HG02840 (cell line): Measurements from ENCODE around the gene CGB7.
"Not testable (repeated sequence)": the region's sequence is repeated elsewhere in the genome, so short reads cannot be mapped to it uniquely, and the experiment has no call there.

ENCODE experiments used
- ATAC-seq: cut with Tn5 transposase; IDR thresholded peaks from one replicate; pipeline ENCODE4 v1.9.1; 2021; ENCODE audit warnings: mild to moderate bottlenecking, moderate library complexity, moderate number of reproducible peaks; ENCODE audit not compliant: unreplicated experiment, low FRiP score

CGB7 gene

DNA sequence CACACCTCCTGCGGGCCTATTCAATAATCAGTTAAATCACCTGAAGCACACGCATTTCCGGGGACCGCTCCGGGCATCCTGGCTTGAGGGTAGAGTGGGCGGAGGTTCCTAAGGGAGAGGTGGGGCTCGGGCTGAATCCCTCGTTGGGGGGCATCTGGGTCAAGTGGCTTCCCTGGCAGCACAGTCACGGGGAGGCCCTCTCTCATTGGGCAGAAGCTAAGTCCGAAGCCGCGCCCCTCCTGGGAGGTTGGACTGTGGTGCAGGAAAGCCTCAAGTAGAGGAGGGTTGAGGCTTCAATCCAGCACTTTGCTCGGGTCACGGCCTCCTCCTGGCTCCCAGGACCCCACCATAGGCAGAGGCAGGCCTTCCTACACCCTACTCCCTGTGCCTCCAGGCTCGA lies 14.0 kb downstream of the CGB7 start, which contains the start of gene CGB5:
CGB5 (plus strand) TSS at position 301 of the 400 bp plus-strand sequence. CDS start 362 bp downstream, outside the sequence.
- ATAC-seq, result not testable (repeated sequence)

DNA sequence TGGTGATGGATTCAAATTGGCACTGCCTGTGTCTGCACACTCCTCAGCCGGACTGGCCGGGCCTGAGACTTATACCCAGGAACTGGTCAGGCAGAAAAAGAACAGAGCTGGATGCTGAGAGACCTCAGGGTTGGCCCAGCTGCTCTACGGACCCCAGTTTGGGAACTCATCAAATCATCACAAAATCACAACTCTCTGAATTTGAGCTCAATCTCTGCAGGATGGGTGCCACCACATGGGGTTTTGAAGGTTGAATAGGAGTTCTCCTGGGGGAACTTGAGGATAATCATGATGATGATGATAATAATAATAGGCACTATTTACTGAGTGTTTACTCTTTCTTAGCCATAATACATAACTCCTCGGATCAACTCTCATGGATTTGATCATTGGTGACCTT lies 14.9 kb downstream of the CGB7 start:
- not testable (repeated sequence) for ATAC-seq

DNA sequence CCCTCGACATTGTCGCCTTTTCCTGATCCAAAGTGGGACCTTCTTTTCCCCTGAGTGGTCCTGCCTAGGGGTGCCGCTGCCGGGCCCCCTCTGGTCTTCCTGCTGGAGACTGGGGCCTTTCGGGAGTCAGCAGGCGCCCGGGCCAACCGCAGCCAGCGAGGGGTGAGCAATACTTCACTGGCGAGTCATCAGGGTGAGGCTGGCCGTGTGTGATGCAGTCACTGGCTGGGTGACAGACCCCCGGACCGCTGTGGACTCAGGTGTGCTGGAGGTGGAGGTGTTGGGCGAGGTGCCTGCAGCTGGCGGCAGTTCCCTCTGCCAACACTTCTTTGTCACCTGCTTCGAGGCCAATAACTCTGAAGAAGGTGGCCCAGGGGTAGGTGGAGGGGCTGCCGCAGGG lies 15.4 kb downstream of the CGB7 start:
- ATAC-seq, result no peak

DNA sequence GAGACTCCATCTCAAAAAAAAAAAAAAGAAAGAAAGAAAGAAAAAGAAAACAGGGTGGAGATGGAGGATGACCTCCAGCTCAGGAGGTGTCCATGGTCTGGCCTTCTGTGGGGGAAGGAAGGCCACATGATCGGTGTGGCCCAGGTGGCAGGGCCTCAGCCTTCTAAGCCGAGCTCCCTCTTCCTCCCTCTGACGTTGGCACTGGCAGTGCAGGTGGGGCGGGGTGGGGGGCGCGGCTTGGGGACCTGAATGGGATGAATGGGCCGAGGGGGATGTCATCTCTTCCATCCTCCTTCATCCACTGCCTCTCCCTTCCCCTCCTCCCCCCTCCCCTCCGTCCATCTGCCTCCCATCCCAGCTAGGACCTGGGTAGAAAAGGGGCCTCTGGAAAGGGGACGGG lies 17.8 kb downstream of the CGB7 start:
- ATAC-seq, result not testable (repeated sequence)

GRCh38 chr19:49038557-49039276 lies 18.8 kb downstream of the CGB7 start:
- ATAC-seq, result not testable (repeated sequence)

DNA sequence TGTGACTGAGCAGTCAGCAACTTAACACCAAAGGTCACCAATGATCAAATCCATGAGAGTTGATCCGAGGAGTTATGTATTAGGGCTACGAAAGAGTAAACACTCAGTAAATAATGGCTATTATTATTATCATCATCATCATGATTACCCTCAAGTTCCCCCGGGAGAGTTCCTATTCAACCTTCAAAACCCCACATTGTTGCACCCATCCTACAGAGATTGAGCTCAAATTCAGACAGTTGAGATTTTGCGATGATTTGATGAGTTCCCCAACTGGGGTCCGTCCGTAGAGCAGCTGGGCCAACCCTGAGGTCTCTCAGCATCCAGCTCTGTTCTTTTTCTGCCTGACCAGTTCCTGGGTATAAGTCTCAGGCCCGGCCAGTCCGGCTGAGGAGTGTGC lies 19.4 kb downstream of the CGB7 start:
- not testable (repeated sequence) for ATAC-seq

DNA sequence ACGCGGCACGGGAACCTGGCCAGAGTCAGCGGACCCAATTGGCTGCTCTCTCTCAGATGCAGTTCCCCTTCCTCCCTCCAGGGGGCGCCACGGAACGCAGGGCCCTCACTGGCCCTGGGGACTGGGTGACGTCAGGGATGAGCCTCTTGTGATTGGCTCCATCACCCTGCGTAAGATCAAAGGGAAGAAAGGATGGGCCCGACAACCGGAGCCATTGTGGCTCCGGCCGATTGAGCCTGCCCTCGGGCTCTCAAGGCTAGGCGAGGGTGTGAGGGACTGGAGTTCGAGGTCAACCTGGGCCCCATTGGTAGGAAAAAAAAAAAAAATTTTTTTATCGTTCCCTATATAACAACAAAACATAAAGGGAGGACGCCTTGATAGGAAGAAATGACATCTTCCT lies 20.7 kb downstream of the CGB7 start, which contains the start of gene CGB1:
CGB1 (minus strand) TSS at position 81 of the 400 bp plus-strand sequence. CDS start 184 bp downstream, outside the sequence.
- ATAC-seq, result not testable (repeated sequence)

DNA sequence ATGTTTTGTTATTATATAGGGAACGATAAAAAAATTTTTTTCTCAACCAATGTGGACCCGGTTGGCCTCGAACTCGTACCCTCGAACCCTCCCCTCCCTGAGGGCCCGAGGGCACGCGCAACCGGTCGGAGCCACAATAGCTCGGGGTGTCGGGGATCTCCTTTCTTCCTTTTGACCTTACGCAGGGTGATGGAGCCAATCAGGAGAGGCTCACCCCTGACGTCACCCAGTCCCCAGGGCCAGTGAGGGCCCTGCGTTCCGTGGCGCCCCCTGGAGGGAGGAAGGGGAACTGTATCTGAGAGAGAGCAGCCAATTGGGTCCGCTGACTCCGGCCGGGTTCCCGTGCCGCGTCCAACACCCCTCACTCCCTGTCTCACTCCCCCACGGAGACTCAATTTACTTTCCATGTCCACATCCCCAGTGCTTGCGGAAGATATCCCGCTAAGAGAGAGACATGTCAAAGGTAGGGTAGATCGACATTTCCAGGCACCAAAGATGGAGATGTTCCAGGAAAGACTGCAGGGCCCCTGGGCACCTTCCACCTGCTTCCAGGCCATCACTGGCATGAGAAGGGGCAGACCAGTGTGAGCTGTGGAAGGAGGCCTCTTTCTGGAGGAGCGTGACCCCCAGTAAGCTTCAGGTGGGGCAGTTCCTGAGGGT lies 25.8 kb downstream of the CGB7 start, which contains the start of gene CGB2:
CGB2 (plus strand) TSS at position 249 of the 660 bp plus-strand sequence; CDS start at position 455, 206 bp downstream.
- not testable (repeated sequence) for ATAC-seq

- not testable (repeated sequence) for ATAC-seq
These were observed 27.2 kb downstream of the CGB7 start for GRCh38 chr19:49030323-49030722.

- not testable (repeated sequence) for ATAC-seq
These were observed 27.8 kb downstream of the CGB7 start for GRCh38 chr19:49029749-49030148.

DNA sequence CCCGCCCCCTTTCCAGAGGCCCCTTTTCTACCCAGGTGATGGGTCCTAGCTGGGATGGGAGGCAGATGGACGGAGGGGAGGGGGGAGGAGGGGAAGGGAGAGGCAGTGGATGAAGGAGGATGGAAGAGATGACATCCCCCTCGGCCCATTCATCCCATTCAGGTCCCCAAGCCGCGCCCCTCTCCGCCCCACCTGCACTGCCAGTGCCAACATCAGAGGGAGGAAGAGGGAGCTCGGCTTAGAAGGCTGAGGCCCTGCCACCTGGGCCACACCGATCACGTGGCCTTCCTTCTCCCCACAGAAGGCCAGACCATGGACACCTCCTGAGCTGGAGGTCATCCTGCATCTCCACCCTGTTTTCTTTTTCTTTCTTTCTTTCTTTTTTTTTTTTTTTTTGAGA lies 28.9 kb downstream of the CGB7 start:
- ATAC-seq, result not testable (repeated sequence)

GRCh38 chr19:49025599-49025998 lies 31.9 kb downstream of the CGB7 start:
- not testable (repeated sequence) for ATAC-seq

- not testable (repeated sequence) for ATAC-seq
These were observed 32.5 kb downstream of the CGB7 start for GRCh38 chr19:49025088-49025487.

DNA sequence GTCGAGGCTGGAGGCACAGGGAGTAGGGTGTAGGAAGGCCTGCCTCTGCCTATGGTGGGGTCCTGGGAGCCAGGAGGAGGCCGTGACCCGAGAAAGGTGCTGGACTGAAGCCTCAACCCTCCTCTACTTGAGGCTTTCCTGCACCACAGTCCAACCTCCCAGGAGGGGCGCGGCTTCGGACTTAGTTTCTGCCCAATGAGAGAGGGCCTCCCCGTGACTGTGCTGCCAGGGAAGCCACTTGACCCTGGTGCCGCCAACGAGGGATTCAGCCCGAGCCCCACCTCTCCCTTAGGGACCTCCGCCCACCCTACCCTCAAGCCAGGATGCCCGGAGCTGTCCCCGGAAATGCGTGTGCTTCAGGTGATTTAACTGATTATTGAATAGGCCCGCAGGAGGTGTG lies 33.3 kb downstream of the CGB7 start, which contains the start of gene CGB3:
CGB3 (minus strand) TSS at position 101 of the 400 bp plus-strand sequence. CDS start 362 bp downstream, outside the sequence.
- not testable (repeated sequence) for ATAC-seq

DNA sequence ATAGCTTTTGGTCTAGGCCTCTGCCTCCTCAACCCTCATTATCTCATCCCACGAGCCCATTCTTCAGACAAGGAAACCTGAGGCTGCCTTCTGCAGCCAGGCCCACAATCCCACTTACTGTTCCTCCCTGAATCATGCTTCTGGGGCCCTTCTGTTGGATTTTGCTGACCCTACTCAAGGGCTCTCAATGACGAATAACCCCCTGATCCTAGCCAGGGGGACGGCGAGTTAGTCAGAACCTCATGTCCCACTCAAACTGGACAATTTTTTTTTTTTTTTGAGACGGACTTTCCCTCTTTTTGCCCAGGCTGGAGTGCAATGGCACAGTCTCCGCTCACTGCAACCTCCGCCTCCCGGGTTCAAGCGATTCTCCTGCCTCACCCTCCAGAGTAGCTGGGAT lies 35.4 kb downstream of the CGB7 start:
- no peak for ATAC-seq

GRCh38 chr19:49020931-49021895 lies 36.3 kb downstream of the CGB7 start:
- no peak for ATAC-seq

DNA sequence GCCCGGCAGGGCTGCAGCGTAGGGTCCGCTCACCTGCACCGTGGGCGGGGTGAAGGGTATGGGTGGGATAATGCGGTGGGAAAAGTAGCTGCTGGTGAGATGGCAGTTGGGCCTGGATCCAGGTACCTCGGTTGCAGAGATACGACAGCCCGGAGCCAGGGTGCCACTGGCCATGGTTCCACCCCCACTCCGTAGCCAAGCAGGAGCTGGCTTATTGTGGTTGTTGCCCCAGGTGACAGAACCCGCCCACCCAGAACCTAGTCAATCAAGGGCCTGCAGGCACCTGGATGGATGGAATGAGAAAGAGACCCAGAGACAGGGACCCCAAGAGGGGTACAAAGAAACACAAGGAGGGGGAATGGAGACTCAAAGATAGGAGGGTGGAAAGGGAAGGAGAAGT lies 37.2 kb downstream of the CGB7 start:
- ATAC-seq, result no peak

DNA sequence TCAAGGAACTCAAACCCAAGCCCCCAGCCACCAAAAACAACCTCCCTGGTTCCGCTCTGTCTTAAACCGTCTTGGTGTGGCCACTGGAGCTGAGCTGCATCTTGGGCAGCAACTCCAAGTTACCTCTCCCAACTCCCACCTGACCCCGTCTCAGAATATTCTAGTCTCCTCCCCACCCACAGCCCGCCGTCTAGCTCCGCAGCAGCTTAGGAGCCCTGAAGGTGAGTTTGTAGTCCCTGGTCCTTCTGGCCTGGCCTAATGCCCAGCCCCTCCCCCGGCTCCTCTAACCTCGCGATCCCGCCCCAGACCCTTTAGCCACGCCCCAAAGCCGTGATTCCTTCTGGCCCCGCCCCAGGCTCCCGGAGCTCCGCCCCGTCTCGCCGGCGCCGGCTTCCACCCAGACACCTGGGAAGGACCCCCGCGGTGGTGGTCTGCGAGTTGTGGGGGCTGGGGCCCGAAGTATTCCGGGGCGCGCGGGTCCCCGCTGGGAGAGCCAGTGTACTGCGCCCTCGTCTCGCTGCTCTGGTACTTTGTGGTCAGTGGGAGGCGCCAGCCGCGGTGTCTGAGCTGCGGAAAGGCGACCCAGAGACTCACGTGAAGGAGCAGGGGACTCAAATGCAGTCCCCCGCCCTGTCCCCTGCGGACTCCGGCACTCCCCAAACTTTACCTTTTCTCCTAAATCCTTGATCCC lies 38.2 kb downstream of the CGB7 start:
- ATAC-seq, result no peak

- ATAC-seq, result not testable (repeated sequence)
These were observed 38.9 kb downstream of the CGB7 start for GRCh38 chr19:49018388-49019241.
